ENCODE measurements around the gene KHDC1L. TPM values are rescaled to one million over a fixed set of nuclear protein-coding genes. Genes with fewer than 3 reads are reported as not detected.

KHDC1L gene
- total and polyA plus RNA-seq, 2 experiments from 2014 or later: not detected

GRCh38 chr6:73248192-73248903 lies 23.1 kb upstream of the KHDC1L start (continued):
- no peak for TF ChIP-seq ZNF462 (CRISPR knock-in tag; IDR thresholded peaks at IDR 0.05)
- TF ChIP-seq EZH2phosphoT487 (IDR thresholded peaks at IDR 0.05; ENCODE audit: unreplicated experiment): no peak
- TF ChIP-seq NANOG (IDR thresholded peaks at IDR 0.05; ENCODE audit: borderline replicate concordance): no peak
- TF ChIP-seq JUNB (IDR thresholded peaks at IDR 0.05; ENCODE audit: unreplicated experiment): no peak
- no peak for TF ChIP-seq POLR2AphosphoS5 (IDR thresholded peaks at IDR 0.05; ENCODE audit: low read depth)
- no peak for TF ChIP-seq CREB1 (CRISPR knock-in tag; IDR thresholded peaks at IDR 0.05; ENCODE audit: low read depth)
- TF ChIP-seq ETS1 (IDR thresholded peaks at IDR 0.05): no peak
- TF ChIP-seq CTCF (conservative IDR thresholded peaks at IDR 0.05; ENCODE audit: low read depth in 2 of 2): no peak
- TF ChIP-seq STAT1 (IDR thresholded peaks at IDR 0.05; ENCODE audit: unreplicated experiment): no peak
- no peak for TF ChIP-seq ZNF331 (CRISPR knock-in tag; IDR thresholded peaks at IDR 0.05; ENCODE audit: low read depth)
